Mammary epithelial cell (primary cell): ENCODE measurements around the gene ZNF497.
A peak's percentile ranks its signal among the peaks of the same experiment; 100 is the strongest.
"Not testable (repeated sequence)": the region's sequence is repeated elsewhere in the genome, so short reads cannot be mapped to it uniquely, and the experiment has no call there.

Source experiments
- EZH2 ChIP-seq: IDR thresholded peaks from 2 replicates; pipeline ENCODE4 v1.6.1; 2012; ENCODE audit warnings: low read length, inconsistent platforms, borderline replicate concordance
- TF ChIP-seq, protein P1 (sequence below), 2 donors: IDR thresholded peaks in 1 of 2; conservative IDR thresholded peaks in 1 of 2; 2 replicates each; pipeline ENCODE4 v1.5.1; 2011 to 2012; ENCODE audit warnings: inconsistent platforms in 2 of 2, low read length in 2 of 2, mild to moderate bottlenecking in 2 of 2, control low read depth in 1 of 2, low read depth in 1 of 2; ENCODE audit not compliant: insufficient read depth in 1 of 2; ENCODE audit errors: extremely low read depth in 1 of 2

DNA sequence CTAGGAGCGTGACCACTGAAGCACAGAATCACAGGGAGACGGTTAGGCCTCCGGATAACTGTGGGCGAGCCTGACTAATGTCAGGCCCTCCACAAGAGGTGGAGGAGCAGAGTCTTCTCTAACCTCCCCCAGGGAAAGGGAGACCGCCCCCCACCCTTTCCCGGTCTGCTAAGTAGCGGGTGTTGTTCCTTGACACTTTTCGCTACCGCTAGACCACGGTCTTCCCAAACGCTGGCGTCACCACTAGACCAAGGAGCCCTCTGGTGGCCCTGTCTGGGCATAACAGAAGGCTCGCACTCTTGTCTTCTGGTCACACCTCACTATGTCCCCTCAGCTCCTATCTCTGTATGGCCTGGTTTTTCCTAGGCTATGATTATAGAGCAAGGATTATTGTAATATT lies 51.9 kb downstream of the ZNF497 start:
- TF ChIP-seq, protein P1, sequence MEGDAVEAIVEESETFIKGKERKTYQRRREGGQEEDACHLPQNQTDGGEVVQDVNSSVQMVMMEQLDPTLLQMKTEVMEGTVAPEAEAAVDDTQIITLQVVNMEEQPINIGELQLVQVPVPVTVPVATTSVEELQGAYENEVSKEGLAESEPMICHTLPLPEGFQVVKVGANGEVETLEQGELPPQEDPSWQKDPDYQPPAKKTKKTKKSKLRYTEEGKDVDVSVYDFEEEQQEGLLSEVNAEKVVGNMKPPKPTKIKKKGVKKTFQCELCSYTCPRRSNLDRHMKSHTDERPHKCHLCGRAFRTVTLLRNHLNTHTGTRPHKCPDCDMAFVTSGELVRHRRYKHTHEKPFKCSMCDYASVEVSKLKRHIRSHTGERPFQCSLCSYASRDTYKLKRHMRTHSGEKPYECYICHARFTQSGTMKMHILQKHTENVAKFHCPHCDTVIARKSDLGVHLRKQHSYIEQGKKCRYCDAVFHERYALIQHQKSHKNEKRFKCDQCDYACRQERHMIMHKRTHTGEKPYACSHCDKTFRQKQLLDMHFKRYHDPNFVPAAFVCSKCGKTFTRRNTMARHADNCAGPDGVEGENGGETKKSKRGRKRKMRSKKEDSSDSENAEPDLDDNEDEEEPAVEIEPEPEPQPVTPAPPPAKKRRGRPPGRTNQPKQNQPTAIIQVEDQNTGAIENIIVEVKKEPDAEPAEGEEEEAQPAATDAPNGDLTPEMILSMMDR (conservative IDR thresholded peaks at IDR 0.05 in 1 of 2, IDR thresholded peaks at IDR 0.05 in 1 of 2; ENCODE audit: extremely low read depth in 1 of 2, insufficient read depth in 1 of 2, low read depth in 1 of 2, low read length in 2 of 2), result peak in 1 of 2 donors; percentile 35
- not testable (repeated sequence) for TF ChIP-seq EZH2
